ENCODE data around the gene EPB41L1. TPM values are rescaled to one million over a fixed set of nuclear protein-coding genes. Genes with fewer than 3 reads are reported as not detected.
"Not testable (repeated sequence)": the region's sequence is repeated elsewhere in the genome, so short reads cannot be mapped to it uniquely, and the experiment has no call there.

Gene EPB41L1
- total and polyA plus RNA-seq, 11 donors: 7.1 to 29.8 (median 17.3) TPM

- H3K9me3 ChIP-seq: no peaks in the 10 kb centered on the region
- no peak for DNase-seq
- H3K4me1 ChIP-seq: peaks cover 0 to 3% (median 0%) of the 10 kb centered on the region in 12 donors
- no peaks in the 10 kb centered on the region for H3K27me3 ChIP-seq
- ATAC-seq: no peak
- intact Hi-C loops (cut with DNase I): no loop called here
- no peak overlapping the region for H3K27ac ChIP-seq
- WGBS, 4 donors: 72 to 93% (median 87%) methylated on average over 3 of the region's 3 CpGs
- no peaks in the 10 kb centered on the region for H3K36me3 ChIP-seq
- no peak for TF ChIP-seq POLR2A (IDR thresholded peaks at IDR 0.05)
- no peak for TF ChIP-seq CTCF (IDR thresholded peaks at IDR 0.05)
- no peak overlapping the region for H3K4me3 ChIP-seq
Observed at GRCh38 chr20:36135821-36136220, 18.7 kb upstream of the EPB41L1 start.

GRCh38 chr20:36137313-36137712 is 17.2 kb upstream of the EPB41L1 start:
- H3K4me1 ChIP-seq; H3K27ac ChIP-seq; H3K4me3 ChIP-seq; ATAC-seq; intact Hi-C loops (cut with DNase I); H3K27me3 ChIP-seq; H3K36me3 ChIP-seq; H3K9me3 ChIP-seq; DNase-seq: not testable (repeated sequence)
- 87 to 95% (median 92%) methylated on average over 11 of the region's 11 CpGs for WGBS, 4 donors

GRCh38 chr20:36141310-36141709 is 13.2 kb upstream of the EPB41L1 start:
- WGBS, 4 donors: 73 to 82% (median 74%) methylated on average over 2 of the region's 2 CpGs

GRCh38 chr20:36144336-36144735 is 10.2 kb upstream of the EPB41L1 start:
- intact Hi-C loops (cut with DNase I): loop anchor here in 1 of 10 donors (5.0 kb wide), 1 partner anchor 82 kb away; no protein-coding TSS in a partner anchor
- WGBS, 4 donors: 26 to 45% (median 35%) methylated on average over 1 of the region's 1 CpG
- Histone ChIP-seq H3K36me3 (no peaks in the 10 kb centered on the region), H3K4me3 (no peak overlapping the region), H3K4me1 (peaks cover 0 to 49% (median 18%) of the 10 kb centered on the region in 12 donors), H3K9me3 (no peaks in the 10 kb centered on the region), H3K27ac (peak overlapping the region in 3 of 12 donors; percentile 22 to 52 (median 28)), H3K27me3 (no peaks in the 10 kb centered on the region)
- TF ChIP-seq CTCF (IDR thresholded peaks at IDR 0.05): no peak
- no peak for TF ChIP-seq POLR2A (IDR thresholded peaks at IDR 0.05)
- no peak for DNase-seq
- ATAC-seq: no peak

More at GRCh38 chr20:36141310-36141709, 13.2 kb upstream of the EPB41L1 start:
- H3K9me3 ChIP-seq: no peaks in the 10 kb centered on the region
- TF ChIP-seq POLR2A (IDR thresholded peaks at IDR 0.05) (no peak), CTCF (IDR thresholded peaks at IDR 0.05) (no peak)
- H3K27ac ChIP-seq: no peak overlapping the region
- intact Hi-C loops (cut with DNase I): loop anchor here in 1 of 10 donors (5.0 kb wide), 1 partner anchor 79 kb away; no protein-coding TSS in a partner anchor
- no peak overlapping the region for H3K4me3 ChIP-seq
- ATAC-seq (no peak), DNase-seq (no peak)
- H3K27me3 ChIP-seq: no peaks in the 10 kb centered on the region
- H3K4me1 ChIP-seq: peaks cover 0 to 20% (median 3%) of the 10 kb centered on the region in 12 donors
- no peaks in the 10 kb centered on the region for H3K36me3 ChIP-seq

Data from heart left ventricle (tissue), 16 donors.